ENCODE data around the gene ZNF433.

GRCh38 chr19:11987405-11988281 lies 47.8 kb downstream of the ZNF433 start:
- TF ChIP-seq, protein P1, sequence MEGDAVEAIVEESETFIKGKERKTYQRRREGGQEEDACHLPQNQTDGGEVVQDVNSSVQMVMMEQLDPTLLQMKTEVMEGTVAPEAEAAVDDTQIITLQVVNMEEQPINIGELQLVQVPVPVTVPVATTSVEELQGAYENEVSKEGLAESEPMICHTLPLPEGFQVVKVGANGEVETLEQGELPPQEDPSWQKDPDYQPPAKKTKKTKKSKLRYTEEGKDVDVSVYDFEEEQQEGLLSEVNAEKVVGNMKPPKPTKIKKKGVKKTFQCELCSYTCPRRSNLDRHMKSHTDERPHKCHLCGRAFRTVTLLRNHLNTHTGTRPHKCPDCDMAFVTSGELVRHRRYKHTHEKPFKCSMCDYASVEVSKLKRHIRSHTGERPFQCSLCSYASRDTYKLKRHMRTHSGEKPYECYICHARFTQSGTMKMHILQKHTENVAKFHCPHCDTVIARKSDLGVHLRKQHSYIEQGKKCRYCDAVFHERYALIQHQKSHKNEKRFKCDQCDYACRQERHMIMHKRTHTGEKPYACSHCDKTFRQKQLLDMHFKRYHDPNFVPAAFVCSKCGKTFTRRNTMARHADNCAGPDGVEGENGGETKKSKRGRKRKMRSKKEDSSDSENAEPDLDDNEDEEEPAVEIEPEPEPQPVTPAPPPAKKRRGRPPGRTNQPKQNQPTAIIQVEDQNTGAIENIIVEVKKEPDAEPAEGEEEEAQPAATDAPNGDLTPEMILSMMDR (IDR thresholded peaks at IDR 0.05; ENCODE audit: low read length): no peak
- TF ChIP-seq EZH2 (IDR thresholded peaks at IDR 0.05; ENCODE audit: borderline replicate concordance, low read length): no peak

Data from OCI-LY1 (cell line).